B cell (primary cell): ENCODE data around the gene ZNF784. TPM values are rescaled to one million over a fixed set of nuclear protein-coding genes. Genes with fewer than 3 reads are reported as not detected.

ENCODE experiments used
- ATAC-seq: fragments of 200-7000 bp; cut with Tn5 transposase; one replicate; pipeline ENCODE4 v1.10.0; 2021; ENCODE audit warnings: low read depth, mild to moderate bottlenecking, moderate number of reproducible peaks, moderate library complexity
- CTCF ChIA-PET: fragments of 350-600 bp; sonication (Branson Sonifier 250); formaldehyde crosslinking; loops from one replicate; lab custom pipeline; 2021; ENCODE audit warnings: antibody characterized with exemption, inconsistent platforms; lab: Charles Lee
- POLR2A ChIA-PET: fragments of 350-600 bp; sonication (Branson Sonifier 250); formaldehyde crosslinking; loops from one replicate; lab custom pipeline; 2021; ENCODE audit warnings: antibody characterized with exemption; lab: Charles Lee
- DNase-seq: peaks from one replicate; pipeline ENCODE4 v3.0.0; 2013
- H2AFZ ChIP-seq: 2 replicates; pipeline ENCODE4 v1.6.1; 2012; ENCODE audit warnings: mild to moderate bottlenecking, low read depth, low read length; ENCODE audit not compliant: insufficient read depth, poor library complexity, severe bottlenecking
- H3K27ac ChIP-seq, 2 donors: 1 replicate in 1 of 2; 2 replicates in 1 of 2; pipeline ENCODE4 v1.5.1; 2012 to 2013; ENCODE audit warnings: low read length in 2 of 2, mild to moderate bottlenecking in 2 of 2, moderate library complexity in 1 of 2
- H3K27me3 ChIP-seq, 4 experiments: fragments of 200-600 bp in 1 of 4; sonication (generic) in 1 of 4; replicated peaks in 1 of 4; 1 replicate in 2 of 4; 2 replicates in 2 of 4; pipeline versions ENCODE4 v1.6.1 to v1.7.0; 2013 to 2016; ENCODE audit warnings: low read length in 3 of 4, mild to moderate bottlenecking in 2 of 4, mixed read lengths in 1 of 4, moderate library complexity in 1 of 4; ENCODE audit not compliant: insufficient read depth in 4 of 4, control insufficient read depth in 3 of 4; ENCODE audit errors: control extremely low read depth in 1 of 4
- H3K36me3 ChIP-seq, 2 experiments: replicated peaks in 1 of 2; 1 replicate in 1 of 2; 2 replicates in 1 of 2; pipeline versions ENCODE4 v1.6.1 to v1.7.1; 2013; ENCODE audit warnings: low read length in 1 of 2; ENCODE audit not compliant: insufficient read depth in 2 of 2, control insufficient read depth in 1 of 2; ENCODE audit errors: control extremely low read depth in 1 of 2, extremely low read depth in 1 of 2
- H3K4me1 ChIP-seq, 2 donors: fragments of 200-600 bp in 1 of 2; sonication (generic) in 1 of 2; 1 replicate in 1 of 2; 2 replicates in 1 of 2; pipeline versions ENCODE4 v1.5.1 to v1.6.1; 2013 to 2017; ENCODE audit warnings: low read length in 2 of 2; ENCODE audit not compliant: control insufficient read depth in 2 of 2, insufficient read depth in 2 of 2
- H3K4me2 ChIP-seq: replicated peaks from 2 replicates; pipeline ENCODE3; 2012; ENCODE audit warnings: mild to moderate bottlenecking, low read depth, low read length; ENCODE audit not compliant: poor library complexity, severe bottlenecking
- H3K4me3 ChIP-seq, 5 experiments: fragments of 200-600 bp in 1 of 5; sonication (generic) in 1 of 5; 1 replicate in 3 of 5; 2 replicates in 2 of 5; pipeline versions ENCODE4 v1.5.1 to v1.7.0; 2011 to 2016; ENCODE audit warnings: low read length in 4 of 5, mild to moderate bottlenecking in 4 of 5, low read depth in 2 of 5, control low read depth in 1 of 5, moderate library complexity in 1 of 5; ENCODE audit not compliant: insufficient read depth in 1 of 5; ENCODE audit errors: control extremely low read depth in 1 of 5, extremely low read depth in 1 of 5
- H3K79me2 ChIP-seq: fragments of 200-600 bp; sonication (generic); one replicate; pipeline ENCODE4 v1.6.0; 2016; ENCODE audit warnings: low read length; ENCODE audit not compliant: control insufficient read depth, insufficient read depth
- H3K9ac ChIP-seq: fragments of 200-600 bp; sonication (generic); 2 replicates; pipeline ENCODE4 v1.6.1; 2017; ENCODE audit warnings: mild to moderate bottlenecking, low read length, moderate library complexity
- H3K9me3 ChIP-seq, 3 donors: one replicate each; pipeline versions ENCODE4 v1.6.1 to v1.7.1; 2013; ENCODE audit warnings: low read length in 2 of 3; ENCODE audit not compliant: control insufficient read depth in 2 of 3, insufficient read depth in 1 of 3; ENCODE audit errors: control extremely low read depth in 1 of 3
- H4K20me1 ChIP-seq: 2 replicates; pipeline ENCODE4 v1.6.0; 2012; ENCODE audit warnings: mild to moderate bottlenecking, low read length; ENCODE audit not compliant: insufficient read depth, control insufficient read depth, poor library complexity, severe bottlenecking
- H3K27ac Mint-ChIP-seq: one replicate; pipeline ENCODE4 v1.8.0; 2021; ENCODE audit warnings: mixed read lengths
- H3K27me3 Mint-ChIP-seq: one replicate; pipeline ENCODE4 v1.8.0; 2021; ENCODE audit warnings: mixed read lengths
- H3K4me1 Mint-ChIP-seq: one replicate; pipeline ENCODE4 v1.8.0; 2021; ENCODE audit warnings: mixed read lengths
- H3K4me3 Mint-ChIP-seq: one replicate; pipeline ENCODE4 v1.8.0; 2021; ENCODE audit warnings: mixed read lengths
- H3K9me3 Mint-ChIP-seq: one replicate; pipeline ENCODE4 v1.8.0; 2022; ENCODE audit warnings: mixed read lengths; ENCODE audit not compliant: insufficient read depth
- EZH2 ChIP-seq: IDR thresholded peaks from 2 replicates; pipeline ENCODE4 v1.6.1; 2012; ENCODE audit warnings: borderline replicate concordance, low read depth, mild to moderate bottlenecking, moderate library complexity, low read length; ENCODE audit not compliant: insufficient read depth, poor library complexity, severe bottlenecking
- WGBS: methylation state at CpG from one replicate; pipeline ENCODE4 v1.1.5; 2013; ENCODE audit warnings: missing lambda C conversion rate; ENCODE audit not compliant: insufficient coverage; 5-methylcytosine and 5-hydroxymethylcytosine counted together
- intact Hi-C: fragments of 100-400 bp; cut with micrococcal nuclease; formaldehyde crosslinking; loops from one replicate; pipeline ENCODE4 v1.10.0; 2022
- polyA plus RNA-seq: library from polyadenylated mRNA; depleted of rRNA; stranded (reverse); fragments of >200 nt; gene quantifications from 2 replicates; pipeline ENCODE4 v1.2.3, GENCODE V29; 2012
- total RNA-seq, 2 donors: library from RNA; stranded (reverse); fragments of 120-200 nt in 1 of 2; gene quantifications; 1 replicate in 1 of 2; 2 replicates in 1 of 2; pipeline versions ENCODE4 v1.2.3 to v1.2.4, GENCODE V29; 2013 to 2022
- TF ChIP-seq, protein P1 (sequence below): fragments of 200-600 bp; IDR thresholded peaks from one replicate; pipeline ENCODE4 v1.8.0; 2022; ENCODE audit warnings: antibody characterized with exemption, mild to moderate bottlenecking

The ZNF784 gene
- total and polyA plus RNA-seq, 2 donors (not counting 1 experiment from before 2014, with no cell fraction given): 9.2 to 9.7 TPM

DNA sequence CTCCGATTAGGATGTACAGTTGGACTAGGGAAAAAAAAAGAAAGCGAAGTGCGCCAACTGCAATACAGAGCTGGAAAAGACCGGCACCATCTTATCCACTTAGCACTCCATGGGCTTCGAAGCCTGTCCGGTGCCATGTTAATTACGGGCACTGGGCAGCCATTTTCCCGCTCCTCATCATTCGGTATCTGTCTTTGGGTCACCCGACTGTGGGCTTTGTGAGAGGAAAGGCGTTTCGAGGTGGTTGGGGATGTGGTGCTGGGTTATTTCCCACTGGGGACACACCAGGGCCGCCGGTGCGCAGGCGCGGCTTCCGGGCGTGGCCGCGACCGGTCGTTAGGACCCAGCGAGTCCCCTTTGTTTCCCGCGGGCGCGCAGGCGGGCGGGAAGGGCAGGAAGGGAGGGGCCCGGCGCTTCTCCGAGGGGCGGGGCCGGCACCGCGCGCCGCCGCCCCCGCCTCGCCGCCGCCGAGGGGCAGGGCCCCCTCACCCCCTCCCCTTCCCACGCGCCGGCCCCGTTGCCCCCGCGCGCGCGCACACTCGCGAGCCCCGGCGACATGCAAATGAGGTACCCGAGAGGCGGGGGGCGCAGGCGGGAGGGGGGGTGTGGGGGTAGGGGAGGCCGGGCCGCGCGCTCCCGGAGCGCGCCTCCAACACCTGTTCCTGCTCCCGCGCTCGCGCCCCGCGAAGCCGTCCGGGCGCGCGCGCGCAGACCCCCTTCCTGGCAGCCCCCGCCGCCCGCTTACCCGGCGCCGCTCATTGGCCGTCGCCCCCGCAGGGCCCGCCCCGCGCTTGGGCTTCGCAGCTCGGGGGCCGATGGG lies 24.3 kb downstream of the ZNF784 start, which contains the start of gene ZNF524:
Gene ZNF524, plus strand, starts transcription at position 447 of the 820 bp plus-strand sequence. CDS start 1,825 bp downstream, outside the sequence.
- Mint-ChIP-seq H3K27me3 (no peaks in the 10 kb centered on the region), H3K9me3 (no peaks in the 10 kb centered on the region), H3K27ac (peak within 1 kb of the TSS; percentile 99), H3K4me3 (peak within 1 kb of the TSS; percentile 100), H3K4me1 (peaks cover 28% of the 10 kb centered on the region)
- peak within 1 kb of the TSS; percentile 83 for H3K4me2 ChIP-seq
- H3K36me3 ChIP-seq: peaks cover 0 to 16% of the 10 kb centered on the region in 2 experiments
- CTCF ChIA-PET: interaction anchor here (0.6 to 2.0 kb wide), 12 partner anchors 16 to 132 kb away, joined by 3 to 11 read pairs (median 3); no protein-coding TSS in a partner anchor
- peaks cover 10 to 27% of the 10 kb centered on the region in 2 donors for H3K4me1 ChIP-seq
- H3K9ac ChIP-seq: peak within 1 kb of the TSS; percentile 88
- peak within 1 kb of the TSS; percentile 92 for H2AFZ ChIP-seq
- H3K27me3 ChIP-seq: no peaks in the 10 kb centered on the region
- intact Hi-C loops: loop anchor here (1.0 to 10.0 kb wide), 7 partner anchors 13 to 345 kb away; partner anchors contain the start of genes BRSK1, HSPBP1, PPP6R1 and UBE2S
- peaks cover 4% of the 10 kb centered on the region for H3K79me2 ChIP-seq
- H3K27ac ChIP-seq: peak within 1 kb of the TSS; percentile 86 to 94
- ATAC-seq (peak; percentile 53), DNase-seq (peak; percentile 98)
- H3K9me3 ChIP-seq: peaks cover 0 to 8% (median 0%) of the 10 kb centered on the region in 3 donors
- under 1% methylated on average over 65 of the region's 97 CpGs for WGBS
- TF ChIP-seq EZH2: no peak
- TF ChIP-seq, protein P1, sequence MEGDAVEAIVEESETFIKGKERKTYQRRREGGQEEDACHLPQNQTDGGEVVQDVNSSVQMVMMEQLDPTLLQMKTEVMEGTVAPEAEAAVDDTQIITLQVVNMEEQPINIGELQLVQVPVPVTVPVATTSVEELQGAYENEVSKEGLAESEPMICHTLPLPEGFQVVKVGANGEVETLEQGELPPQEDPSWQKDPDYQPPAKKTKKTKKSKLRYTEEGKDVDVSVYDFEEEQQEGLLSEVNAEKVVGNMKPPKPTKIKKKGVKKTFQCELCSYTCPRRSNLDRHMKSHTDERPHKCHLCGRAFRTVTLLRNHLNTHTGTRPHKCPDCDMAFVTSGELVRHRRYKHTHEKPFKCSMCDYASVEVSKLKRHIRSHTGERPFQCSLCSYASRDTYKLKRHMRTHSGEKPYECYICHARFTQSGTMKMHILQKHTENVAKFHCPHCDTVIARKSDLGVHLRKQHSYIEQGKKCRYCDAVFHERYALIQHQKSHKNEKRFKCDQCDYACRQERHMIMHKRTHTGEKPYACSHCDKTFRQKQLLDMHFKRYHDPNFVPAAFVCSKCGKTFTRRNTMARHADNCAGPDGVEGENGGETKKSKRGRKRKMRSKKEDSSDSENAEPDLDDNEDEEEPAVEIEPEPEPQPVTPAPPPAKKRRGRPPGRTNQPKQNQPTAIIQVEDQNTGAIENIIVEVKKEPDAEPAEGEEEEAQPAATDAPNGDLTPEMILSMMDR: no peak
- POLR2A ChIA-PET: interaction anchor here (0.6 to 2.8 kb wide), 25 partner anchors 12 to 595 kb away, joined by 3 to 58 read pairs (median 4); partner anchors contain the start of genes HSPBP1, ISOC2, KMT5C and PPP6R1
- H4K20me1 ChIP-seq: no peaks in the 10 kb centered on the region
- peak within 1 kb of the TSS; percentile 59 to 97 (median 82) for H3K4me3 ChIP-seq
